NCI-H748 treated with DMSO at 0.1 percent for 48 hours (cell line): ENCODE results near the gene WHRN.
A peak's percentile ranks its signal among the peaks of the same experiment; 100 is the strongest.

ENCODE experiments used
- DNase-seq: peaks from one replicate; lab custom pipeline; 2025; lab: John Stamatoyannopoulos, UW

The WHRN gene

DNA sequence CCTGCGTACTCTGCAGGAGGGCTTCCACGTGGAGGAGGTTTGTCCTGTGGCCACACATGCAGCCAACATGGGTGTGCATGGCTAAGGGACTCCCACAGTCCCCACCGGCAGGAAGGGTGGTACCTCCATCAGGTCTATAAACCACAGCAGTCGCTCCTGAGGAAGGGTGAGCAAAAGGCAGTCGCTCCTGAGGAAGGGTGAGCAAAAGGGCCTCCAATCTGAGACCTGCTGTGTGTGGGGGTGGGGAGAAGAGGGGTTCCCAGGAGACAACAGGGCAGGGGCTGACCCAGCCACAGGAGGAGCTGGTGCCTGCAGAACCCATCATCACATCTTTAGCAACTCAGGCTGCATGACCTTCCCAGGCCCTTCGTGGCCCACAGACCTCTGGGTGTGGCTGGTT is 87.2 kb downstream of the WHRN start:
- no peak for DNase-seq

- DNase-seq = no peak
Measured at GRCh38 chr9:114417511-114417910, 87.8 kb downstream of the WHRN start.

DNA sequence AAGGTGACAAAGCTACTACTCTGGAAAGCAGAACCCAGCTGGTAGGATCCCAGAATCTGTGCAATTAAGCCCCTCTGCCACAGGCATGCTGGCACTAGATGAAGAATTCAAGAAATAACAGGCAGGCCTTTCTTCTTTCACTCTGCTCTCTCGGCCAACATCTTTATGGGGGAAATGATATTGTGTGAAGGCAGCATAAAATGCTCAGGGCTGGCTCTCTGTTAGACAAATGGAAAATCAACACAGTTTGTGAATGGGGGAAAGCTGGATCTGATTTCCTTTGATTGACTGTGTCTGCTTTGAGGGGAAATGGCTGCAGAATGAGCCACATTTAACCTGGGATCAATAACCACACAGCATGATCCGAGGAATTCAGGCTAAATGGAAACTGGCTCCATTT is 88.4 kb downstream of the WHRN start:
- no peak for DNase-seq

- no peak for DNase-seq
Measured at GRCh38 chr9:114416290-114416689, 89.0 kb downstream of the WHRN start.

DNA sequence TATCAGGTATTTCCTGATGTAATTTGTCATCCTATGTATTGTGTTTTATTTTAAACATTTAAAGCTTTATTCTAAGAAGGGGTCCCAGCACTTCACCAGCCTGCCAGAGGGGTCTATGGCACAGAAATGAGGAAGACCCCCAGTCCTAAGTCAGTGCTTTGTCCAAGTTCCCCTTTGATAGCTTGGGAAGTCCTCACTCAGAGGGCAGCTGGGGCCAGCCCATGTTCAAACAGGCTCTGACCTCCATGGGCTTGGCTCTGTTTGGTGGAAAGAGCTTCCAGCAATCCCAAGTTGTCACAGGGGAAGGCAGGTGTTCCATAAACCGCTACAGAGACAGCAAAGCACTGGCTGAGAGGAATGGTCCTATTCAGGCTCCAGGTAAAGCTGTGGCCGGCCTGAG is 90.9 kb downstream of the WHRN start:
- no peak for DNase-seq

GRCh38 chr9:114413861-114414301 is 91.4 kb downstream of the WHRN start:
- DNase-seq = no peak

DNA sequence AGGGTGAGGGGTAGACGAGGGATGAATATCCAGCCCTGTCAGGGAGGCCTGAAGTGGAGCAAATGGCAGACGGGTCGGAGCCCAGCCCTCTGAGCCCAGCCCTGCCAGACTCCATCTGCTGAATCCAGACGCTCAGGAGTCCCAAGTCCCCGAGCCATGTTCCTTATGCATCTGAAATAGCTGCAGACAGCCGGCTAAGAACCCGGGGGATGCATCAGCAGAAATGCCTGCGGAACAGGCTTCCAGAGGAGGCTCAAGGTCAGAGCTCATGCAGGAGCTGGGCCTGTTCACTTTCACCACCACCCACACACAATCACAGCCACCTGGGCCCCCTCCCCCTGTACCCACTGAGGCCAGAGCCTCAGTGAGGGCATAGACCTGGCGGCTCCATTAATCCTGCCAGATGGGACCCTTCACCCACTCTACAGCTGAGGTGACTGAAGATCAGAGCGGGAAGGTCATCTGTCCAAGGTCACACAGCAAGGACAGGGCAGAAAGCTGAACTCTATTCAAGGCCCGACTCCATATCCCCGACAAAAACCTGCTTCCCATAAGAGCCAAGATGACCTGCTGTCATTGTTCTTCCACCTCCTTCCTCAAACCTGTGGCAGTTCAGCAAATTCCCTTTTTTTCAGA is 93.1 kb downstream of the WHRN start:
- no peak for DNase-seq

DNA sequence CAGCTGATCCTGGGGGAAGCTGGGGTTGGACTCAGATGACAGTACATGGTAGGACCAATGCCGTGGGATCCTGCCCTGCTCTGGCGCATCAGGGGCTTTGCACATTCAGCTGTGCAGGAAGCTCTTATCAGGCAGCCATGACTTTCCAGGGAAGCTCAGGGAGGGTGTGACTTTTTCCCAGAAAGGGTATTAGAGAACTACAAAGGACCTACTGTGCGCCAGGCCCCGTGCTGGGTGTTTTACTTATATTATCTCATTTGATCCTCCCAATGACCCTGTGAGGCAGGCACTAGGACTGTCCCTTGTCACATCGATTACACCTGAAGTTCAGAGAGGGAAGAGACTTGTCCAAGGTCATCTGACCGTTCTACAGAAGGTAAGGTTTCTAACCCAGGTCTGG is 93.8 kb downstream of the WHRN start:
- DNase-seq = no peak

DNA sequence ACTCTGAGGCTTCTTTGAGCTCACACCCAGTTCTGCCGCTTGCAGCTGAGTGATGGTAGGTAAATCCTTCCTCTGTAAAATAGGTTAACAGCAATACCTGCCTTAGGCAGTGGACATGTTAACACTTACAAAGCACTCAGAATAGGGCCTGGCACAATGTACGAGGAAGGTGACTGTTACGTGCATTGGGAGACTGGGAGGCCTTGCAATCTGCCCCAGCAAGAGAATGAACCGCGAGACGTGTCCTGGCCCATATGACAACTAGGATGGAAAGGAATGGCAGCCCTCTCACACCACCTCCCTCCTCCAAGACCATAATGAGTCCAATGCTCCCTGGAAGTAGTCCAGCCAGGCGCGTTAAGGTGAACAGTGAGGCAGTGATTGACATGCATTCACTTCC is 94.4 kb downstream of the WHRN start:
- no peak for DNase-seq

DNA sequence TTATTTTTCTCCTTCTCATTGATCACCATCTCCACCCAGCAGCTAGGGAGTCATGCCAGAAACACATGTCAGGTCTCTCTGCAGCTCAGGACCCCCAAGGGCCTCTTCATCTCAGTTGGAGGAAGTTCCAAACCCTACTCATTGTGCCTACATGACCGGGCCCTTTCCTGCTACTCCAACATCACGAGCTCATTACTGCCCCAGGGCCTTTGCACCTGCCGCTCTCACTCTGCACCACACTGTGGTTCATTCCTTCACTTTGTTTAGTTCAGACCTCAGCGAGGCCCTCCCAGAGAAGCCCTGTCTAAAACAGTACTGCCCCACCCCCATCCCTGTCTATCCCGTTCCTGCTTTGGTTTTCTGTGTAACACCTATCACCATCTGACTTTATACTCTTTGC is 95.4 kb downstream of the WHRN start:
- no peak for DNase-seq

DNA sequence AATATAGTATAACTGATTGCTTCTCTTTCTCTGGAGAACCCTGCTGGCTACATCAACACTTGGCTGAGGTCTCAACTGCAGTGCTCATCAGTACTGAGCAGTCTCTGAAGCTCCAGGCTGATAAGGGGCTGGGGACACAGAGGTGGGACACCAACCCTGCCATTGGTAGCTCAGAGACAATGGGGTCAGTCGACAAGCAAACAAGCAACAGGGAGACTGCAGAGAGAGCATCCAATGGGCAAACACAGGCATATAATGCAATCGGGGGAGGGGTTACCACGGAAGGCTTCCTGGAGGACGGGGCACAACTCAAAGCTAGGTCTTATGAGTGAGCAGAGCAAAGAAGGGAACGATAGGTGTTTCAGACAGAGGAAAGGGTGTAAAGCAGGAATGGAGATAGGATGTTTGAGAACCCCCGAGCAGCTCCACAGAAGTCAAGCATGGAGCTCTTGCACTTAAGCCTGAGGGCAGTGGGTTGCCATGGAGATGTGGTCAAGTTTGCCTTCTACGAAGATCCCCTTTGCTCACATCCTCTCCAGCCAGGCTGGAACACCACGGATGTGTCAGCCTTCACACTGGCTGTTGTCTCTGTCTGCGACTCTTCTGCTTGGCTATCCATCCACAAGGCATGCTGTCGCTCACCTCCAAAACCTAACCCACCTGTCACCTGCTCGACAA is 96.0 kb downstream of the WHRN start:
- DNase-seq = no peak

- DNase-seq = no peak
Measured at GRCh38 chr9:114408645-114409044, 96.6 kb downstream of the WHRN start.

- no peak for DNase-seq
Measured at GRCh38 chr9:114407889-114408288, 97.4 kb downstream of the WHRN start.

GRCh38 chr9:114406441-114406840 is 98.8 kb downstream of the WHRN start:
- no peak for DNase-seq

- DNase-seq = peak; percentile 67
Measured at GRCh38 chr9:114405294-114406034, 99.8 kb downstream of the WHRN start.

GRCh38 chr9:114404531-114404930 is 100.7 kb downstream of the WHRN start:
- DNase-seq = no peak

- no peak for DNase-seq
Measured at GRCh38 chr9:114403153-114403756, 102.0 kb downstream of the WHRN start.

DNA sequence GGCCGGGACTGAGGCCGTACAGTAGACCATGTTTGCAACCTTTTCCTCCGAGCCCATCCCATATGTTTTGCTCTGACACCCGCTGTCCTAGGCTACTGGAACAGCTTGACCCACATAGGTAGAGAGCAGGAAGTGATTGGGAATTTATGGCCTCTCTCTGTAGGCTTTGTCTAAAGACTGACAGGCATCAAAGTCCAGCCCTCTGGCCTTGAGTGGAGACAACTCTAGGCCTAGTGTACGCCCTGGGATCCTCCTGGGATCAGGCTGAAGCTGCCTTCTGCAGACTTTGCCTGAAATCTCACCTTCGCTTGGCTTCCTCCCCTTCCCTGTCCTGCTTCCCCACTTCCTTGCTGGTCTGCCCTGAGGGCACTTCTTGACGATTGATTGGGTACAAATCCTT is 103.9 kb downstream of the WHRN start:
- no peak for DNase-seq

DNA sequence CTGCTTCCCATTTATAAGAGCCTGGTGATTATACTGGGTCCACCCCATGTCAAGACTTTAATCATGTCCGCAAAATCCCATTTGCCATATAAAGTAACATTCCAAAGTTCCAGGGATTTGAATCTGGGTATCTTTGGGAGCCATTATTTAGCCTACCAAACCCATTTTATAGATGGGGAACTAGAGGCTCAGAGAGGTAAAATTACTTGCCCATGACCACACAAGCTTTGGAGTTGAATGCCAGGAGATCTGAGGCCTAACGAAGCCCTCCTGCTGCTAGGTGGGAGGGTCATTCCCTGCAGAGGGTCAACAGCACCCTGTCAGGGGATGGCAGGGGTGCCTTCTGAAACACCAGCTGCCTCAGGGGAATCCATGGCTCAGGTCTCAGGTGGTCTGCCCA is 104.5 kb downstream of the WHRN start:
- no peak for DNase-seq

GRCh38 chr9:114400219-114400618 is 105.1 kb downstream of the WHRN start:
- DNase-seq = no peak

DNA sequence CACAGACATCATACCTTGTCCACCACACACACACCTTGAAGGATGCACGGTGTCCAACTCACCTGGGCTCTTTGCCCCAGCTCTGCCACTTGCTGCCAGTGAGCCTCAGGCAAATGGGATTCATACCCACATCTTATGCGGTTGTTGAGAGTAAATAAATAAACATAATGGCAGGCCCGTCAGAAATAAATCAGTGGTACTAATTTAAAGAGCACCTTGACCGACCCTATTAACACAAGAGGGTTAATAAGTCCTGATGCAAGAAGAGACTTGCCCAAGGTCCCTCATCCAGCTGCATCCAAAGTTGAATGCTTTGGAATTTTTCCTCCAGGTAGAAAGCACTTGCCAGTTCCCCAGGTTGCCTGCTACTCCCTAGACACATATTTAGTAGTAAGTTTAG is 105.9 kb downstream of the WHRN start:
- DNase-seq = no peak

- peak; percentile 92 for DNase-seq
Measured at GRCh38 chr9:114397848-114398605, 107.2 kb downstream of the WHRN start.
